ENCODE measurements around the gene PLS3. TPM values are rescaled to one million over a fixed set of nuclear protein-coding genes. Genes with fewer than 3 reads are reported as not detected.

Gene PLS3
- total and polyA plus RNA-seq, 8 donors = 11.4 to 42.0 (median 23.2) TPM

DNA sequence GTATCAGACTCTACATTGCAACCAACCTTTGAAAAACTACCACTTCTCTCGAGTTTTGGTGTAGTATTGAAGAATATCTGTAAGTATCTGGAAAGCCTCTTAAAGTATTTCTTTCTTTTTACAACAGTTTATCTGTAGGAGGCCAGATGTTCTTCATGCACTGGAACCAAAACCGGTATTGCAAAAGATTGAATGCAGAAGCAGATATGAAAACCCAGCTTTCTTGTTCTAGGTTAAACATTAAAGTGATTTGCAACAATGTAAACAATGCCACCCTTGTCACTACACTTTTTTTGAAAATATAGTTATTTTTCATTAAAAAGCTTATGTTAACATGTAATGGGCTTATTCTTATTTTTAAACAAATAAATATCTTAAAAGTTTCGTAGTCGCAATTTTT is 27.2 kb downstream of the PLS3 start:
- TF ChIP-seq, protein P1, sequence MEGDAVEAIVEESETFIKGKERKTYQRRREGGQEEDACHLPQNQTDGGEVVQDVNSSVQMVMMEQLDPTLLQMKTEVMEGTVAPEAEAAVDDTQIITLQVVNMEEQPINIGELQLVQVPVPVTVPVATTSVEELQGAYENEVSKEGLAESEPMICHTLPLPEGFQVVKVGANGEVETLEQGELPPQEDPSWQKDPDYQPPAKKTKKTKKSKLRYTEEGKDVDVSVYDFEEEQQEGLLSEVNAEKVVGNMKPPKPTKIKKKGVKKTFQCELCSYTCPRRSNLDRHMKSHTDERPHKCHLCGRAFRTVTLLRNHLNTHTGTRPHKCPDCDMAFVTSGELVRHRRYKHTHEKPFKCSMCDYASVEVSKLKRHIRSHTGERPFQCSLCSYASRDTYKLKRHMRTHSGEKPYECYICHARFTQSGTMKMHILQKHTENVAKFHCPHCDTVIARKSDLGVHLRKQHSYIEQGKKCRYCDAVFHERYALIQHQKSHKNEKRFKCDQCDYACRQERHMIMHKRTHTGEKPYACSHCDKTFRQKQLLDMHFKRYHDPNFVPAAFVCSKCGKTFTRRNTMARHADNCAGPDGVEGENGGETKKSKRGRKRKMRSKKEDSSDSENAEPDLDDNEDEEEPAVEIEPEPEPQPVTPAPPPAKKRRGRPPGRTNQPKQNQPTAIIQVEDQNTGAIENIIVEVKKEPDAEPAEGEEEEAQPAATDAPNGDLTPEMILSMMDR (IDR thresholded peaks at IDR 0.05) = no peak
- 28 to 38% methylated on average over 4 of the region's 4 CpGs for WGBS, 2 donors
- intact Hi-C loops (cut with DNase I) = no loop called here
- DNase-seq (no peak), ATAC-seq (peak in 1 of 4 donors; percentile 69), FAIRE-seq (no peak)
- H3K27ac ChIP-seq = no peak overlapping the region
- H3K4me3 ChIP-seq = no peak overlapping the region
- H3K27me3 ChIP-seq = no peaks in the 10 kb centered on the region
- H3K36me3 ChIP-seq = no peaks in the 10 kb centered on the region
- H3K4me1 ChIP-seq = peaks cover 0 to 16% (median 0%) of the 10 kb centered on the region in 3 donors
- H3K9me3 ChIP-seq = no peaks in the 10 kb centered on the region

DNA sequence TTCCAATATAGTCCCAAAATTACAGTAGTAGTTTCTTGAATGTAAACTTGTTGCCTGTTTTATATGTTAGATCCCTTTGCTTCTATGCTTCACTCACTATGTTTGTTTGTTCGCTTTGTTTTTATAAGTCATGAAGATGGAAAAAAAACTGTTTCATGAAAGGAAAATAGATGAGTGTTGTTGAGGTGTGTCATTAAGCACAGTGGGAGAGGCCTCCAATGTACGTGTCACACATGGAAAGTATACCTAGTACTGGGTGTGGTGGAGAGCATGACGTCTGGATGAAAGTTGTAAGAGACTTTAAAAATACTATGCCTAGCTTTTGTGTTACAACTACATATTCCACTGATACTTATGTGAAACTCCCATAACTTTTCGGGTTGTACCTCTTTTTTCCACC is 28.4 kb downstream of the PLS3 start:
- DNase-seq (no peak), FAIRE-seq (peak; percentile 34), ATAC-seq (no peak)
- Histone ChIP-seq H3K27me3 (no peaks in the 10 kb centered on the region), H3K36me3 (no peaks in the 10 kb centered on the region), H3K27ac (no peak overlapping the region), H3K4me1 (peaks cover 0 to 17% (median 0%) of the 10 kb centered on the region in 3 donors), H3K4me3 (no peak overlapping the region), H3K9me3 (no peaks in the 10 kb centered on the region)
- WGBS, 2 donors = 69 to 89% methylated on average over 4 of the region's 4 CpGs
- TF ChIP-seq, protein P1 (IDR thresholded peaks at IDR 0.05) = no peak
- intact Hi-C loops (cut with DNase I) = no loop called here

DNA sequence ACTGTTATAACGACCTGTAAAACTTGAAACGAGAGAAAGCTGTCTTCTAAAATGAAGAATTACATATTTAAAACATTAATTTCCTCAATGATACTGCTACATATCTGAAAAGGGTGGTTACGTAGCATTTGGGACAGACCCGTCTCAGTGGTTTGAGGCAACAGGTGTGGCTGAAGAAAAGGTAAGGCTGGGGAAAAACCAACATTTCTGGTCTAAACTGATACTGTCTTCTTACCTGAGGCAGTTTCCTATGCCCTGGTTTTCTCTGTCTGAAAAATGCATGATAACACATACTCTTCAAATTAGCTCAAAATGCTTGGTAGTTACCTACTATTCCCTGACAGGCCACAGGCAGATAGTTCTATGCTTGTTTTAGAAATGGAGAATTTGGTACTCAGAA is 30.4 kb downstream of the PLS3 start:
- Histone ChIP-seq H3K27me3 (no peaks in the 10 kb centered on the region), H3K4me1 (peaks cover 0 to 12% (median 0%) of the 10 kb centered on the region in 3 donors), H3K27ac (peak overlapping the region in 1 of 4 donors; percentile 48), H3K36me3 (no peaks in the 10 kb centered on the region), H3K9me3 (no peaks in the 10 kb centered on the region), H3K4me3 (no peak overlapping the region)
- 55 to 61% methylated on average over 4 of the region's 4 CpGs for WGBS, 2 donors
- TF ChIP-seq, protein P1 (IDR thresholded peaks at IDR 0.05) = no peak
- DNase-seq (no peak), FAIRE-seq (no peak), ATAC-seq (peak in 1 of 4 donors; percentile 7)
- intact Hi-C loops (cut with DNase I) = no loop called here

DNA sequence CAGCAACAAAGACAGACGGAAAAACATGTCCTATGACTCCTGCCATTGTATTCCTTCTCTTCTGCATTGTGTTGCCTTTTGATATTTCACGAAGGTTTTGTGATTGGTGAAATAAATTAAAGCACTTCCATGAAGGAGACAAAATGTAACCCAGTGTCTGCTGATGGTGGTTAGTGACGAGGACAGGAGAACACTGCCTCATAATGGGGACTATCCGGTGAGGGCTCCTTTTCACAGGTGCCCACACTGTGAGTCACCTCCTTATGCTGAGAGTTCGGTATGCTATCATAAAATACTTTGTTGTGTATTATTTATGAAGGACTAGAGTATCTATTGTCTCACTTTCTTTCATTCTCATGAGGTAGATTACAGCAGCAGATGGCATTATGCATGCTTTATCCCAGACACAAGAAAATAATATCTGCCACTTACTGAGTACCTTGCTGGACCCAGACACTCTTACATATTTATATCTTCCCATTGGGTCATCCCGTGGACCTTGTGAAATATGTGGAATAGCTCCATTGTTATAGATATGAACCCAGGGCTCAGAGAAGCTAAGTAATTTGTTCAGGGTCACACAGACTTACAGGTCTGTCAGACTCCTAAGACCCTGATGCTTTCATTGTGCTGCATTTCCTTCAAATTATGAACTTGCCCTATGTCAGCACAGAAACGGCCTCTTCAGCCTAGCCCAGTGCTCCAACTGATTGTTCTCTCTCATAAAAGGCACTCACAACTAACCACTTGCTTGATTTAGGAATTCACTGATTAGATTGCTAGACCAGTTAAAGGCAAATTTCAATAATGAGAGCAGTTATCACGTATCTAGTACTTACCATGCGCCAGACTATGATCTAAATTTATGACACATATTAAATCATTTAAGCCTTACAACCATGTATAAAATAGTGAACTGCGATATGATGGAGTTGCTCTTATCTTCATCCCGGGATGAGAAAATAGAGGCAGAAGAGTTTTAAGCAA is 31.2 kb downstream of the PLS3 start:
- Histone ChIP-seq H3K9me3 (no peaks in the 10 kb centered on the region), H3K4me3 (no peak overlapping the region), H3K27me3 (no peaks in the 10 kb centered on the region), H3K36me3 (no peaks in the 10 kb centered on the region), H3K27ac (peak overlapping the region in 1 of 4 donors; percentile 48), H3K4me1 (peaks cover 0 to 9% (median 0%) of the 10 kb centered on the region in 3 donors)
- TF ChIP-seq, protein P1 (IDR thresholded peaks at IDR 0.05) = no peak
- intact Hi-C loops (cut with DNase I) = no loop called here
- no peak for DNase-seq
- WGBS, 2 donors = 56 to 63% methylated on average over 11 of the region's 11 CpGs
- ATAC-seq = peak in 2 of 4 donors; percentile 36 to 49
- no peak for FAIRE-seq
